Retinal pigment epithelial cell (primary cell): ENCODE data around the gene GPC5.

ENCODE experiments used
- DNase-seq: peaks from one replicate; pipeline ENCODE4 v3.0.0-alpha.2; 2010; ENCODE audit warnings: low read depth
- H3K4me3 ChIP-seq: 2 replicates; pipeline ENCODE4 v1.5.1; 2011; ENCODE audit warnings: mild to moderate bottlenecking, low read length, control low read depth, moderate library complexity
- TF ChIP-seq, protein P1 (sequence below): conservative IDR thresholded peaks from 2 replicates; pipeline ENCODE4 v1.5.1; 2011; ENCODE audit warnings: low read depth, low read length, control low read depth, inconsistent platforms

Gene GPC5

DNA sequence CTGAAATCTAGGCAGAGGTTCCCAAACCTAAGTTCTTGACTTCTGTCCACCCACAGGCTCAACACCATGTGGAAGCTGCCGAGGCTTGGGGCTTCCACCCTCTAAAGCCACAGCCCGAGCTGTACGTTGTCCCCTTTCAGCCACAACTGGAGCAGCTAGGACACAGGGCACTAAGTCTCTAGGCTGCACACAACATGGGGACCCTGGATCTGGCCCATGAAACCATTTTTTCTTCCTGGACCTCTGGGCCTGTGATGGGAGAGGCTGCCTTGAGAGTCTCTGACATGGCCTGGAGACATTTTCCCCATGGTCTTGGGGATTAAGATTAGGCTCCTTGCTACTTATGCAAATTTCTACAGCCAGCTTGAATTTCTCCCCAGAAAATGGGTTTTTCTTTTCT is 118.4 kb downstream of the GPC5 start:
- no peak overlapping the region for H3K4me3 ChIP-seq
- DNase-seq: no peak
- TF ChIP-seq, protein P1, sequence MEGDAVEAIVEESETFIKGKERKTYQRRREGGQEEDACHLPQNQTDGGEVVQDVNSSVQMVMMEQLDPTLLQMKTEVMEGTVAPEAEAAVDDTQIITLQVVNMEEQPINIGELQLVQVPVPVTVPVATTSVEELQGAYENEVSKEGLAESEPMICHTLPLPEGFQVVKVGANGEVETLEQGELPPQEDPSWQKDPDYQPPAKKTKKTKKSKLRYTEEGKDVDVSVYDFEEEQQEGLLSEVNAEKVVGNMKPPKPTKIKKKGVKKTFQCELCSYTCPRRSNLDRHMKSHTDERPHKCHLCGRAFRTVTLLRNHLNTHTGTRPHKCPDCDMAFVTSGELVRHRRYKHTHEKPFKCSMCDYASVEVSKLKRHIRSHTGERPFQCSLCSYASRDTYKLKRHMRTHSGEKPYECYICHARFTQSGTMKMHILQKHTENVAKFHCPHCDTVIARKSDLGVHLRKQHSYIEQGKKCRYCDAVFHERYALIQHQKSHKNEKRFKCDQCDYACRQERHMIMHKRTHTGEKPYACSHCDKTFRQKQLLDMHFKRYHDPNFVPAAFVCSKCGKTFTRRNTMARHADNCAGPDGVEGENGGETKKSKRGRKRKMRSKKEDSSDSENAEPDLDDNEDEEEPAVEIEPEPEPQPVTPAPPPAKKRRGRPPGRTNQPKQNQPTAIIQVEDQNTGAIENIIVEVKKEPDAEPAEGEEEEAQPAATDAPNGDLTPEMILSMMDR: no peak

- TF ChIP-seq, protein P1: no peak
- DNase-seq: no peak
- no peak overlapping the region for H3K4me3 ChIP-seq
These were observed 122.5 kb downstream of the GPC5 start for GRCh38 chr13:91520952-91521351.

DNA sequence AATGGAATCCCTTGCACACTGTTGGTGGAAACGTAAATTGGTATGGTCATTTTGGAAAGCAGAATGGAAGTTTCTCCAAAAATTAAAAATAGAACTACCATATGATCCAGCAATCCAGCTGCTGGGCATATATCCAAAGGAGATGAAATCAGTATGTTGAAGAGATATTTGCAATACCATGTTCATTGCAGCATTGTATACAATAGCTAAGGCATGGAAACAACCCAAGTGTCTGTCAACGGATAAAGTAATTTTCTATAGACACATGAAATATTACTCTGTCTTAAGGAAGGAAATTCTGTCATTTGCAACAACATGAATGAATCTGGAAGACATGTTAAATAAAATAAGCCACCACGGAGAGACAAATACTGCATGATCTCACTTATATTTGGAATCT is 124.7 kb downstream of the GPC5 start:
- no peak for DNase-seq
- H3K4me3 ChIP-seq: no peak overlapping the region
- TF ChIP-seq, protein P1: no peak

GRCh38 chr13:91526543-91527033 is 128.2 kb downstream of the GPC5 start:
- TF ChIP-seq, protein P1: no peak
- DNase-seq: no peak
- no peak overlapping the region for H3K4me3 ChIP-seq

DNA sequence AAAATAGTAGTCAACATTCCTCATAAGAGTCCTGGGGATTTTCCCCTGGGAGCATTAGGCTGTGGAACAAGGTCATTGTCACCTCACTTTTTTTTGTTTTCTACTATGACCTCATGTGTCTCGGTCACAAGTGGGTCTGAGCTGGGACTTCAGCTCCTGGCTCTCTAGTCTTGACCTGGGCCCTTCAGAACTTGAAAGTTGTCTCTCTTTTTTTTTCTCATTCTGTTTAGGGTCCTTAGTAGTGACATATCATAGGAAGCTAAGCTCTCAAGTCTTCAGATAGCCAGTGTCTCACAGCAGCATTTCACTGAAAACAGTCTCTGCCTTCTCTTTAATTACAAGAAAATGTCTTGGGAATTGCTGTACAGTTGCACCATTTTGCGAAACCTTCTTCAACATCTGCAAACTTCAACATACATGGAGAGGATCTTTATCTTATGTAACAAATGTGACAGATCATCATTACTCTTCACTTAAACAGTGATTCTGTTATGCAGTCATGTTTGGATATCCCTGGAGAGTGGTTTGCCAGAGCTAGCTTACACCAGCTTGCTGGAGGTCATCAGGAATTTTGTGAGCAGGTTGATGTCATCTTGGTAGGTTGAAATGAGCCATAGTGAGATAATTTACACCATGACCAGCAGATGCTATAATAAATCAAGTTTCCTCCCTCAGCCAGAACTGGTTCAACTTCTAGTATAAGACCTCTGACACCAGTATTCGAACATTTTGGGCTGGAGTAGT is 131.5 kb downstream of the GPC5 start:
- TF ChIP-seq, protein P1: no peak
- no peak for DNase-seq
- no peak overlapping the region for H3K4me3 ChIP-seq

GRCh38 chr13:91531646-91532045 is 133.2 kb downstream of the GPC5 start:
- TF ChIP-seq, protein P1: no peak
- no peak for DNase-seq
- H3K4me3 ChIP-seq: no peak overlapping the region

DNA sequence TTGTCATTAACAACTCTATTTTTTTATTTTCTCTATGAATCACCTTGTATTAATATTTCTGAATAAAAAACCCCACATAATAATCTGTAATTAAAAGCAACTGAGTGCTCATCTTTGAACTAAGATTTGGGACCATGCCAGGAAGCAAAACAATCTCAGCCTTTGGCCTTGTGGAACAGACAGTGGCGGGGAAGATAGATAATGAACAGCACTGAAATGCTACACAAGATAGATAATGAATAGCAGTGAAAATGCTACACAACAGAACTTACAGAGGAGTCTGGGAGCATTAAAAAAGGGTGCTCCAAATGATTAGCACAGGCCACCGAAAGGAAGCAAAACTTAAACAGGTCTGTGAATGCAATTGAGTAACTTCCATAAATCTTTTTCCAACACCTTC is 134.9 kb downstream of the GPC5 start:
- H3K4me3 ChIP-seq: no peak overlapping the region
- DNase-seq: no peak
- TF ChIP-seq, protein P1: no peak
